Measurements from ENCODE around the gene TCAIM. TPM values are rescaled to one million over a fixed set of nuclear protein-coding genes. Genes with fewer than 3 reads are reported as not detected.

The TCAIM gene
- total and polyA plus RNA-seq, 3 donors from 2014 or later = 12.3 to 33.5 (median 28.3) TPM

DNA sequence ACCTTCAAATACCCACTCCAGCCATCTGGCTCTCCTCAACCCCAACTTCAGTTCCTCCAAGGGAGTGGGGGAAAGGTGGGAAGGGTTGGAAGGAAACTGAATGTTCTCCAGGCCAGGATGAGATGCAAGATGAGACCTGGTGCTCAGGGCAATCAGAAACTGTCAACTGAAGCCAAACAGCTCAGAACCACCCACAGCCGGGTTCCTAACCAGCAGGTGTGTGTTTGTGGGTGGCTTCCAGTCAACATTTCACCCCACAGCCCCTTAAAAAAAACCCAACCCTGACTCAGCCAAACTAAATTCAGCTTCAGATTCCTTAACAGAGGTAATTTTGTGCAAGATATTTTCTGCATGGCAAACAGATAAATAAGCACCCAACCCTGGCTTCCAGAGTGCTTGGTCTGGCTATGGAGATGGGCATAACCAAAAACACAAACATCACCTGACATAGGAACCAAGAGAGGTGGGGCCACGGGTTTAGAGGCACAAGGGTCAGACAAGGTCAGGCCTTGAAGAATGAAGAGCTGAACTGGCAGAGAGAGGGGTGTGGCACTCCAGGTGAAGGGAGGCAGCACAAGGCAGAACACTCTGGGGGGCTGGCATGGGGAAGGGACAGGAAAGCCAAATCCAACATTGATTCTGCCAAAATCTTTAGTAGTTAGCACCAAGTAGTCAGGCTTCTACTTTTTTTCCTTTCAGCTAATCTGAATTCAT lies 104.2 kb downstream of the TCAIM start:
- Histone ChIP-seq H3K9me3 (no peaks in the 10 kb centered on the region), H3K36me3 (ENCODE audit: low read depth, missing control alignments) (no peaks in the 10 kb centered on the region), H3K4me3 (no peak overlapping the region), H3K27me3 (no peaks in the 10 kb centered on the region), H3K27ac (no peak overlapping the region), H3K4me1 (peaks cover 18% of the 10 kb centered on the region)
- DNase-seq = no peak
- intact Hi-C loops (cut with DNase I; ENCODE audit: low total_unique reads) = no loop called here
- TF ChIP-seq POLR2A (IDR thresholded peaks at IDR 0.05) (no peak), CTCF (IDR thresholded peaks at IDR 0.05) (no peak)
- WGBS, 2 donors = 83 to 89% methylated on average over 2 of the region's 2 CpGs

GRCh38 chr3:44444437-44444836 lies 105.9 kb downstream of the TCAIM start:
- Histone ChIP-seq H3K27me3 (no peaks in the 10 kb centered on the region), H3K36me3 (ENCODE audit: low read depth, missing control alignments) (no peaks in the 10 kb centered on the region), H3K27ac (no peak overlapping the region), H3K4me3 (no peak overlapping the region), H3K4me1 (peaks cover 14% of the 10 kb centered on the region), H3K9me3 (no peaks in the 10 kb centered on the region)
- WGBS, 2 donors = 100% methylated on average over 2 of the region's 2 CpGs
- no peak for DNase-seq
- intact Hi-C loops (cut with DNase I; ENCODE audit: low total_unique reads) = no loop called here
- TF ChIP-seq CTCF (IDR thresholded peaks at IDR 0.05) (no peak), POLR2A (IDR thresholded peaks at IDR 0.05) (no peak)

DNA sequence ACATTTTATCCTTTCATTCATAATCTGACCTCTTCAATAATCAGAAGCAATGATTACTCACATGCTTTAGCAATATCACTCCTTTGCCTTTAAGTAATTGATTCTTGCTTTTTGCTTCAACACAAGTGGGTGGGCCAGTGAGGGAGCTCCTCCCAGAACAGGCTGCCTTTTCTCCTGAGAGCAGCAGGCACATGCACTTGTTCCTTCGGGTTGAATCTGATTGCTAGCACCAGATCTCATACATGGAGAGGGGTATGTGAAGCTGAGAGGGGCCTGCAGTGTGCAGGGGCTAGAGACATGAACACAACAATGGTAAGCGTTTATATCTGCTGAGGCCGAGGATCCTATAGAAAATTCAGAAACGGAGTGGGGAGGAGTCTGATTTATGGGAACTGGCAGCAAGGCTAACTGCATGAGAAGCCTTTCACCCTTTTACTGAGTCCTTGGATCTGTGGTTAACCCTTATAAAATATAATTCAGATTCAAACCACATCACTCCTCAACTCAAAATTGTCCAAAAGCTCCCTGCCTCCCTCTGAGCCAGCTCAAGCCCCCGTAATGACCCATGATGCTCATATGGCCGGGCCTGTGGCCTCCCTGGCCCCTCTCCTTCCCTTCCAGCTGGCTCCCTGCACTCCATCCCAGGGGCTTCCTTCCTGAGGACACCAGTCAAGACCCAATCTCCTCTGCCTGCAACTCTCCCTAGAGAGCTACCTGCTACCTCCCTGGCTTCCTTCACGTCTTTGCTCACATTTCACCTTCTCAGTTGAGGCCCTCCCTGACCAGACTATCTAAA lies 106.5 kb downstream of the TCAIM start:
- intact Hi-C loops (cut with DNase I; ENCODE audit: low total_unique reads) = no loop called here
- Histone ChIP-seq H3K9me3 (no peaks in the 10 kb centered on the region), H3K36me3 (ENCODE audit: low read depth, missing control alignments) (no peaks in the 10 kb centered on the region), H3K4me1 (peaks cover 7% of the 10 kb centered on the region), H3K4me3 (no peak overlapping the region), H3K27ac (no peak overlapping the region), H3K27me3 (no peaks in the 10 kb centered on the region)
- no peak for TF ChIP-seq CTCF (IDR thresholded peaks at IDR 0.05)
- no peak for TF ChIP-seq POLR2A (IDR thresholded peaks at IDR 0.05)
- DNase-seq = no peak
- 86 to 90% methylated on average over 7 of the region's 7 CpGs for whole genome bisulfite sequencing, 2 donors

GRCh38 chr3:44445786-44446185 lies 107.2 kb downstream of the TCAIM start:
- no peaks in the 10 kb centered on the region for H3K27me3 ChIP-seq
- no peak overlapping the region for H3K27ac ChIP-seq
- DNase-seq = no peak
- H3K4me3 ChIP-seq = no peak overlapping the region
- 95 to 100% methylated on average over 4 to 5 of the region's 5 CpGs for WGBS, 2 donors
- intact Hi-C loops (cut with DNase I; ENCODE audit: low total_unique reads) = no loop called here
- no peaks in the 10 kb centered on the region for H3K36me3 ChIP-seq (ENCODE audit: low read depth, missing control alignments)
- no peaks in the 10 kb centered on the region for H3K9me3 ChIP-seq
- H3K4me1 ChIP-seq = peaks cover 5% of the 10 kb centered on the region
- no peak for TF ChIP-seq POLR2A (IDR thresholded peaks at IDR 0.05)

GRCh38 chr3:44446929-44447328 lies 108.4 kb downstream of the TCAIM start:
- Histone ChIP-seq H3K4me3 (no peak overlapping the region), H3K27me3 (no peaks in the 10 kb centered on the region), H3K36me3 (ENCODE audit: low read depth, missing control alignments) (no peaks in the 10 kb centered on the region), H3K27ac (no peak overlapping the region), H3K9me3 (no peaks in the 10 kb centered on the region), H3K4me1 (no peaks in the 10 kb centered on the region)
- TF ChIP-seq CTCF (IDR thresholded peaks at IDR 0.05) = no peak
- TF ChIP-seq POLR2A (IDR thresholded peaks at IDR 0.05) = no peak
- intact Hi-C loops (cut with DNase I; ENCODE audit: low total_unique reads) = no loop called here
- DNase-seq = no peak
- WGBS, 2 donors = 95 to 97% methylated on average over 5 of the region's 5 CpGs

All from testis (tissue), 3 donors.